DND-41 (cell line): ENCODE results near the gene FAM222A.

Experiments
- ATAC-seq: fragments of 200-7000 bp; cut with Tn5 transposase; 3 replicates; pipeline ENCODE4 v1.9.1; 2021; ENCODE audit warnings: low read depth; ENCODE audit not compliant: insufficient read depth
- DNase-seq: peaks from one replicate; pipeline ENCODE4 v3.0.0-alpha.2; 2020
- H2AFZ ChIP-seq: 2 replicates; pipeline ENCODE4 v1.6.0; 2012; ENCODE audit warnings: low read depth, low read length
- H3K27ac ChIP-seq: 2 replicates; pipeline ENCODE4 v1.5.1; 2012; ENCODE audit warnings: low read length, inconsistent platforms
- H3K27me3 ChIP-seq: fragments of 200-600 bp; sonication (generic); 2 replicates; pipeline ENCODE4 v1.6.0; 2012; ENCODE audit warnings: low read length, mild to moderate bottlenecking, inconsistent platforms; ENCODE audit not compliant: insufficient read depth, poor library complexity
- H3K36me3 ChIP-seq: 2 replicates; pipeline ENCODE4 v1.5.1; 2012; ENCODE audit warnings: low read length, inconsistent platforms; ENCODE audit not compliant: insufficient read depth
- H3K4me1 ChIP-seq: 2 replicates; pipeline ENCODE4 v1.5.1; 2012; ENCODE audit warnings: mild to moderate bottlenecking, low read length; ENCODE audit not compliant: insufficient read depth
- H3K4me2 ChIP-seq: 2 replicates; pipeline ENCODE4 v1.6.0; 2012; ENCODE audit warnings: mild to moderate bottlenecking, moderate library complexity, low read length, inconsistent platforms; ENCODE audit not compliant: insufficient read depth
- H3K4me3 ChIP-seq, 2 experiments: fragments of 200-600 bp in 1 of 2; shearing (Covaris generic) in 1 of 2; 2 replicates each; pipeline ENCODE4 v1.5.1; 2012 to 2016; ENCODE audit warnings: inconsistent platforms in 2 of 2, low read length in 2 of 2, mild to moderate bottlenecking in 2 of 2, low read depth in 1 of 2, moderate library complexity in 1 of 2
- H3K79me2 ChIP-seq: 2 replicates; pipeline ENCODE4 v1.6.0; 2012; ENCODE audit warnings: low read length, inconsistent platforms; ENCODE audit not compliant: insufficient read depth
- H3K9ac ChIP-seq: 2 replicates; pipeline ENCODE4 v1.6.0; 2012; ENCODE audit warnings: low read depth, mild to moderate bottlenecking, inconsistent platforms, low read length, moderate library complexity
- H3K9me3 ChIP-seq: 2 replicates; pipeline ENCODE4 v1.5.1; 2012; ENCODE audit warnings: low read length, moderate library complexity, mild to moderate bottlenecking, inconsistent platforms; ENCODE audit not compliant: insufficient read depth, severe bottlenecking
- H4K20me1 ChIP-seq: 2 replicates; pipeline ENCODE4 v1.6.0; 2012; ENCODE audit warnings: low read length; ENCODE audit not compliant: insufficient read depth
- CTCF ChIP-seq: IDR thresholded peaks from 2 replicates; pipeline ENCODE4 v1.5.1; 2012; ENCODE audit warnings: borderline replicate concordance, low read length, moderate library complexity, mild to moderate bottlenecking; ENCODE audit not compliant: poor library complexity, severe bottlenecking; ENCODE audit errors: extremely low read depth
- EZH2 ChIP-seq: IDR thresholded peaks from 3 replicates; pipeline ENCODE4 v1.6.1; 2012; ENCODE audit warnings: borderline replicate concordance, low read depth, mild to moderate bottlenecking, moderate library complexity, low read length, inconsistent platforms; ENCODE audit not compliant: severe bottlenecking

FAM222A gene

DNA sequence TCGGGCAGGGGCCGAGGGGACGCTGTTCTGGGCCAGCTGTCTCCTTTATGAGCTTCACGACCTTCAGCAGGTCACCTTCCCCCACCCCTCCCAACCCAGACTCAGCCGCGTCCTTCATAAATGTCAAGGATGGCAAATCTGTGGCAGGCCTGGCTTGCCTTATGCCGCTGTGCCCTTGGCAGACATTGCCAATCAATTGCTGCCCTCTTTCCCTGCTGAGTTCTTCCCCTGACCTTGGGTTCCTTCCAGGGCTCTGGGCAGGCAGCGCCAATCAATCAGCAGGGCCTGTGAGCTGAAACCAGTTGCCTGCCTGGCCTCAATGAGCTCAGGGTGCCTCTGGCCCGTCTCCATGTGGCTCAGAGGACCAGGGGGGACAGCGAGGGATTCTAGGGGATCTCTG, 7.7 kb downstream of the FAM222A start:
- Histone ChIP-seq H3K27me3 (peaks cover 5% of the 10 kb centered on the region), H3K9me3 (no peaks in the 10 kb centered on the region), H3K4me2 (no peak overlapping the region), H3K79me2 (no peaks in the 10 kb centered on the region), H3K4me1 (no peaks in the 10 kb centered on the region), H4K20me1 (peaks cover 21% of the 10 kb centered on the region), H3K36me3 (no peaks in the 10 kb centered on the region), H3K9ac (no peak overlapping the region), H2AFZ (no peak overlapping the region), H3K4me3 (no peak overlapping the region), H3K27ac (no peak overlapping the region)
- DNase-seq (no peak), ATAC-seq (no peak)
- no peak for TF ChIP-seq EZH2
- TF ChIP-seq CTCF, result no peak

DNA sequence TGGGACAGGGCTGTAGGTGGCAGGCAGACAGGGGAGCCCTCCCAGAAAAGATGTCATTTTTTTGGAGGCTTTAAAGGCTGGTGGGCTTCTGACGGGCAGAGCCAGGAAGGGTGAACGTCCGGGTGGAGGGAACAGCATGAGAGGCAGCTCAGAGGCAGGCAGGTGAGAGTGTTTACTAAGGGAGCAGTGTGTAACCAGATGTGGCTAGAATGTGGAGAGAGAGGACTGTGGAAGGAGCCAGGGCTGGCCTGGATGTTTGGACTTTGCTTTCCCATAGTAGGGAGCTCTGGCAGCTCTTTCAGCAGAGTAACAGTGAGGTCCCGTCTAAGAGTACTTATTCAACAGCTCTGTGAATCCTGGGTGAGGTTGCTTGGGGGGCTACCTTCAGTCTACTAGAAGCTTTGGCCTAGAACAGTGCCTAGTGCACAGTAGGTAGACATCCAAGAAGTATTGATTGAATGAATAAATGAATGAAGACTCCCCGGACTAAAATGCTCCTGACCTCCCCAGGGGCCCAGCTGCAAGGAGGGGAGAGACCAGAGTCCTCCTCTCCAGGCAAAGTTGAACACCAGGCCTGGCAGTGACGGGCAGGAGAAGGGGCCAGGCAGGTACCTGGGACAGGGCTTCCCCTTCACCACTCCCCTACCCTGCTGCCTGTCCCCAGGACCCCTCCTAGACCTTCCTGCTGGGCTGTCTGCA, 8.5 kb downstream of the FAM222A start:
- Histone ChIP-seq H3K27ac (no peak overlapping the region), H3K4me3 (no peak overlapping the region), H3K79me2 (no peaks in the 10 kb centered on the region), H3K4me1 (no peaks in the 10 kb centered on the region), H3K4me2 (no peak overlapping the region), H3K36me3 (no peaks in the 10 kb centered on the region), H4K20me1 (peaks cover 15% of the 10 kb centered on the region), H3K9me3 (no peaks in the 10 kb centered on the region), H3K9ac (no peak overlapping the region), H3K27me3 (no peaks in the 10 kb centered on the region), H2AFZ (no peak overlapping the region)
- ATAC-seq (no peak), DNase-seq (no peak)
- TF ChIP-seq EZH2 (no peak), CTCF (no peak)

DNA sequence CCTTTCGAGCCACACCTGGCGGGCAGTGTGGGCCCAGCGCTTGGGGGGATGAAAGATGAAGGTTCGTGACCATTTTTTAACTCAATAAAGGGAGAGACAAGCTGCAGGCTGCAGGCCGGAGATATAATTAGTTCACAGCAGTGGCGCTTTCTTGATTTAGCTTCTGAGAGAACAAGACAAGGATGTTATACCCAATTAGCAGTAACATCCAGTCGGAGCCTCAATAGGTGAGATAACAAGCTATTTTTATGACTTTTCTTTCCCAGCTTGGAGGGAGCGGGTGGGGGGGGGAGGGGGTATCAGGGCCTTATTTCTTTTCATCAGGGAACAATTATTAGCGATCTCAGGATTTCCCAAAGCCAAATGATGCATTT, 9.1 kb downstream of the FAM222A start:
- Histone ChIP-seq H3K9ac (no peak overlapping the region), H3K4me1 (no peaks in the 10 kb centered on the region), H3K36me3 (no peaks in the 10 kb centered on the region), H3K9me3 (no peaks in the 10 kb centered on the region), H3K4me3 (no peak overlapping the region), H2AFZ (no peak overlapping the region), H3K79me2 (no peaks in the 10 kb centered on the region), H4K20me1 (peaks cover 15% of the 10 kb centered on the region), H3K27me3 (no peaks in the 10 kb centered on the region), H3K4me2 (no peak overlapping the region), H3K27ac (no peak overlapping the region)
- DNase-seq (no peak), ATAC-seq (no peak)
- no peak for TF ChIP-seq EZH2
- TF ChIP-seq CTCF, result no peak

DNA sequence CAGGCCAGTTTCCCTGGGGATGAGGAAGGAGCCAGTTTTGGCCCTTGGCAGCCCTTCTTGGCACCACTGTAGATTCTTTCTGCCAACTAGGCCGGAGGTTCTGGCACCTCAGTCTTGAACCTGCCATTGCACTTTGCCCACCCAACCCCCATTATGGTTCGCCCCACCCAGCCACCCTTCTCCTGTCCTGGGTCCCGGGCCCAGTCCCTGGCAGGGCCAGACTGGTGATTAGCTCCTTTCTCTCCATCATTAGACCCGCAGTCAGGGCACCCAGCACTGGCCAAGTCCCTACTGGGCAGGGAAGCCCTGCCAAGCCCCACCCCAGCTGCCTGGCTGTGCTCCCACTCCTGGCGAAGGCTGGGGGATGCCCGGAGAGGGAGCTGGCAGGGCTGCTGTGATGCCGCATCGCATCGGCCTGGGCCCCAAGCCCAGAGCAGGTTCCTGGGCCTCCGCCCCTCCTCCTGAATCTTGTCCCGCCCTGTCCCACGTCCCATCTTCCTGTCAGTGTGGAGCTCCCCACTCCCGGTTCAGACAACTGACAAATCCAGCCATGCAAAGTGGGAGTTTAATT, 9.8 kb downstream of the FAM222A start:
- H3K27me3 ChIP-seq, result no peaks in the 10 kb centered on the region
- H3K4me2 ChIP-seq, result no peak overlapping the region
- no peak overlapping the region for H3K4me3 ChIP-seq
- no peaks in the 10 kb centered on the region for H3K79me2 ChIP-seq
- H3K27ac ChIP-seq, result no peak overlapping the region
- H2AFZ ChIP-seq, result no peak overlapping the region
- H3K4me1 ChIP-seq, result no peaks in the 10 kb centered on the region
- H3K9me3 ChIP-seq, result no peaks in the 10 kb centered on the region
- no peaks in the 10 kb centered on the region for H3K36me3 ChIP-seq
- TF ChIP-seq CTCF (no peak), EZH2 (no peak)
- ATAC-seq (no peak), DNase-seq (no peak)
- peaks cover 13% of the 10 kb centered on the region for H4K20me1 ChIP-seq
- no peak overlapping the region for H3K9ac ChIP-seq
